ENCODE measurements around the gene MAP3K4.

MAP3K4 gene

DNA sequence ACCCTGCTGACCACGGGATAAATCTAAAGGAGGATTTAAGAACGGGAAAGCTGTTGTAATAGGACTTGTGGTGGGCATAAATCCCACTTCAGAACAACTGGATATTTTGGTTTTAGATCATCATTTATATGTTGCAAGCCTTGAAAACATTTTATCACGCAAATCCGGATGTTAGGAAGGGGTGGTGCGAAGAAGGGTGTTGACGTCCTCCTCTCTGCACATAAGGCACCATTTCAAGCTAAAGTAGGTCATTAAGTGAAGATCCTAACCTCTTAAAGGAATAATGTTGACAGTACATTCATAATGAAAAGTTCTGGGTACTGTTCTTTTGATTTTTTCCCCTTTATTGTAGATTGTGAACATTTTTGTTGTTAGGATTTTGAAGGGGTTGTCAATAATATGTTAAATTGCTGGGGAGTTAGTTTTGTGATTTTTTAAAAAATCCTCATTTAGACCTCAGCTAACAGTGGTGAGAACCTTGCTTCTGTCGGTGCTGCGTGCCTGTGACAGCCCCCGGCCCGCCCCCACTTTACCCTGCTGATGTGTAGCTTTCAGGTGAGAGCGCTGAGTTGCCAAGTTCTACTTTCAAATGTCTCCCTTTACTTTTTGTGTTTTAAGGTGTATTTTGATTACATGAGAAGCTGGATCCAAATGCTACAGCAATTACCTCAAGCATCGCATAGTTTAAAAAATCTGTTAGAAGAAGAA lies 88.8 kb downstream of the MAP3K4 start:
- DNase-seq (ENCODE audit: low read depth in 2 of 2, low spot score in 1 of 2) = no peak

DNA sequence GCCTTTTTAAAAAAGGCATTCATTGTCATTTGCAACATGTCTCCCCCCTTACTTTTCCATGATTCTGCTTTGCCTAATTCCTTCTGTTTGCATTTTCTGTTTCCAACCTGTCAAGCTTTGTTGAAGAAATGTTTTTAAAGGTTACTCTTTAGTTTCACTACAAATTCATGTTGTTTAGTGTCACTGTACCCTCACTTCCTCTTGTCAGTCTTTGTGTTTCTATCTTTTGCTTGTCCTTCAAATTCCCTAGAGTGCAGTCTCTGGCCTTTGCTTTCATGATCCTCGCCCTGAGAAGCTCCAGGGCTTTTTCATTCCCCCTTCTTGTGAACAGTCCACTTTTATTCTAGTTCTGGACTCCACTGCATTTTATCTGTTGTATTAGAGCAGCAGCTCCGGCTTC lies 90.6 kb downstream of the MAP3K4 start:
- DNase-seq (ENCODE audit: low read depth in 2 of 2, low spot score in 1 of 2) = no peak

DNA sequence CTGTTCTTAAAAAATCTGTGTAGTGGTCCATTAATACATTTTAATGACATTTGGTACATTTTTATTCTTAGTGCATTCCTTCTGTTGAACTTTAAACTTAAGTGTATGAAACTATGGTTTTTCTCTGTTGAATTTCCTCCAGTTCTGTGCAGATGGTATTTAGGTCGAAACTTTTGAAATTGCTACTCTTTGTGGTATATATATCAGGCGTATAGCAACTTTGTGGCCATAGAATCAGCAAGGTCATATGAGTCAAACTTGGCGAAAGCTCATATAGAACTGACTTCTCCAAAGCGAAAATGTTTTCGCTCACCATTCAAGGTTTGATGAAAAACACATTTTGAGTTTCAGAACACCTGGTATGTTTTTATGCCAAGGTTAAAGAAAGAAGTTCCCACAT lies 93.7 kb downstream of the MAP3K4 start:
- no peak for DNase-seq (ENCODE audit: low read depth in 2 of 2, low spot score in 1 of 2)

DNA sequence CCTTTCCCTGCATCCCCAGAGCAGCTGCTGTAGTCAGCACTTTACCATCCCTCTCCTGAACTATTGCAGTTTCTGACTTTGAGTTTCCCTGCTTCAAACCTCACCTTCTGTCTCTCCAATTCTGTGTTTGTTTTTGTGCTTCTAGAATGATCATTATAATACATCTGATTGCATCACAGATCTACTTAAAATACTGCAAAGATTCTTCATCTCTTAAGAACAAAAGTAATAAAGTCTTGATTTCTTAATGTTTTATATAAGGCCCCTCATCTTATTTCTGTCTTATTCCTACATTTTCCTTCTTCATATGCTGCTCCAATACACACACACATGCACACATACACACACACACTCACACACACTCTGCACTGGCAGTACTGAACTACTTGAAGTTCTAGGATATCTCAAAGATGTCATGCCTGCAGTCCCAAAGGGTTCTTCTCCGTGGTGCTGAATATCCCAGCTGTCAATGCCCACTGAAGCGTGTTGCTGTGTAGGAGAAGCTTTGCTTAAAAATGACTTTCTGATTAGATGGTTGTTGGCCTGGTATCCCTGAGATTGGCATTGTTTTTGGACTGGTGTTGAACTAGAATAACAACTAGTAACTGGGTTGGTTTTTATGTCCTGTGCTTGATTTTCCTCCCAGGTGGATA lies 97.2 kb downstream of the MAP3K4 start:
- DNase-seq (ENCODE audit: low read depth in 2 of 2, low spot score in 1 of 2) = no peak

DNA sequence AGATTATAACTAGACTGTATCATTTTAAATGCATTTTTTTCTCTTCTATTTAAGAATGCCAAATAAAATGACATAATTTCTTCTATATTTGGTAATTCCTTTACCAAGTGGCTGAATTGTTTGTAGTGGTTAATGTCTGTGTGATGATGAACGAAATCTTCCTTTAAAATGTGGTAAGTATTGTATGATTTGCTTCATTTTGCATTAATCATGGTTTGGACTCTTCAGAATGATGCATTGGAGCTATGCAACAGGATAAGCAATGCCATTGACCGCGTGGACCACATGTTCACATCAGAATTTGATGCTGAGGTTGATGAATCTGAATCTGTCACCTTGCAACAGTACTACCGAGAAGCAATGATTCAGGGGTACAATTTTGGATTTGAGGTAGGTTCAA lies 99.6 kb downstream of the MAP3K4 start:
- DNase-seq (ENCODE audit: low read depth in 2 of 2, low spot score in 1 of 2) = no peak

DNA sequence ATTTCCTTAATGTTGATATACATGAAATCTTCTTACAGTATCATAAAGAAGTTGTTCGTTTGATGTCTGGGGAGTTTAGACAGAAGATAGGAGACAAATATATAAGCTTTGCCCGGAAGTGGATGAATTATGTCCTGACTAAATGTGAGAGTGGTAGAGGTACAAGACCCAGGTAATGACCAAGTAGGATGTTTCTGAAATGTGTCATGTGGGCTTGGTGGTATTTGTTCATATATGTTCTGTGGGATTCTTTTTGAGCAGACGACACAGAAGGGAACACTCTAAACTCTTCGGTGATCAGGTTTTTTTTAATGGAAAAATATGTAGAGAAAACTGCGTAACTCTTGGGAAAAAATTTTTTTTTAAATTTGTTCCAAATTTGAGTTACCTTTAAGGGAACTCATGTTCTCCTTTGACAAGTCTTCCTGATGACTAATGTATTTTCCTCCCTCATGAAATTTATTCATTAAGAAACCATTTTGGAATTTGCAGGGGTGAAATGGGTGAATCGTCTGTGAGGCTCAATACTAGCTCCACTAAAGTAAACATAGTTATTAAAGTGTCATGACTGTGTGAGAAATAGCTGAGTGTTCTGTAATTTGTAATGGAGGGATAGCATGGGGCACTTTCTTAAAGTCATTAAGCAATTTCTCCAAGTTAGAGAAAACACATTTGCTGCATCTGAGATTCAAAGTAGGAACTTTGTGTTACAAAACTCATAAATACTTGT lies 100.6 kb downstream of the MAP3K4 start:
- no peak for DNase-seq (ENCODE audit: low read depth in 2 of 2, low spot score in 1 of 2)

DNA sequence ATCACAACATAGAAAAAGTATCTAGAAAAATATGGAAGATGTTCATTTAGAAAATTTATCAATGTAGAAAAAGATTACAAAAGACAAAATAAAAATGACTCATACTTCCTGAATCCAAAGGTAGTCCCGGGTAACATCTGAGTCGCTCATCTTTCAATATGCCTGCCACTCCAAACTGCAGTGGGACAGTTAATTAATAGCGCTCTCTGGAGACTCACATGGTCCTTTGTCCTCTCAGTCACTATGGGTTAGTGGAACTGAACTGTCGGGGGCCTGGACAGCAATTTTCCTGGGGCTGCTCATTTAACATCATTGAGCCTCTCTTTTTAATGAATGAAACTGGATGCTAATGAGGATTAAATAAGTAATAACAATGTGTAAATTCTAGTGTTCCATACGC lies 103.4 kb downstream of the MAP3K4 start:
- no peak for DNase-seq (ENCODE audit: low read depth in 2 of 2, low spot score in 1 of 2)

DNA sequence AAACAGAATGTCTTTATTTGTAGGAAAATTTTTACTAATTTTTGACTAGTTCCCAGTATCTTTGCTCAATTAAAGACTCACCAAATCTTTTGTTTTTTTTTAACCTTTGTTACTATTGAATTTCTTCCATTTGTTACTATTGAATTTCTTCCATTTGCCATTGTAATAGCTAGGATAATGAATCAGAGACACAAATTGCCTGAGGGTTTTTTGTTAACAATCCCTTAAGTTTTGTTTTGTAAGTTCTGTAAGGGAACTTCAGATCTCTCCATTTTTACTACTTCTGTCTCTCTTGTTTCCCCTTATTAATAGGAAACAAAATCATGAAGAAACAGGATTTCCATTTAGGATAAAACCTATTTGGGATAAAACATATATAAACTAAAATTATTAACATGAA lies 104.3 kb downstream of the MAP3K4 start:
- DNase-seq (ENCODE audit: low read depth in 2 of 2, low spot score in 1 of 2) = no peak

DNA sequence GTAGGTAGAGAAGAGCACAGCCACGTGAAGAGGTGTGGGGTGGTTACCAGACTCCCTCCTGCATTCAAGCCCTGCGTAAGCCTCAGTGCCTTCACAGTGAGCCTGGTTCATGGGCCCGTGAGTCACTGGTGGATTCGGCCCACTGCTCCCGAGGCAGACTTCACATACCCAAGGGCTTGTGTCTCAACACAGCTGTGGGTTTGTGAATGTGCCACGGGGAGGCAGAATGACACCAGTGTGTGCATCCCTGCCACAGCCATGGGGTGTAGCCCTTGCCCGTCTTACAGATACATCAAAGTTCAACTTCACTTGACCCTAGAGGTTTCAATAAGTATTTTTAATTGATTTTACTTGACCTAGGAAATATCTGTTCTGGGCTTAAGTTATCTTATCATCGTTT lies 108.5 kb downstream of the MAP3K4 start:
- DNase-seq (ENCODE audit: low read depth in 2 of 2, low spot score in 1 of 2) = no peak

DNA sequence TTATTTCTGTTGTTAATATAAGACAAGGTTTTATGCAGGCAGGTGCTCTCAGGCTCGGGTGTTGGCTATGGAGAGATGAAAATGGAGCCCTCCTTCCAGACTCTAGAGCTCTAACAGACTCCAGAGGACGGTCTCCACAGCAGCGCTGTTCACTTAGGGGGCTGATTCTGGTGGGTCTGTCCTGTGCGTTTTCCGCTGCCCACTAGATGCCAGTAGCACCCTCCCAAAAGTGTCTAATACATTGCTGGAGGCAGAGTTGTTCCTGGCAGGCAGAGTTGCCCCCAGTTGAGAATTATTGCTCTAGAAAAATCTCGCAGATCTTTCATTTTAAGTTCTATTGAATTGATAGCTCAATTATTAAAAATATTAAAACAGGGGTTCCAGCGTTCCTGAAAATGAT lies 109.9 kb downstream of the MAP3K4 start:
- DNase-seq (ENCODE audit: low read depth in 2 of 2, low spot score in 1 of 2) = no peak

DNA sequence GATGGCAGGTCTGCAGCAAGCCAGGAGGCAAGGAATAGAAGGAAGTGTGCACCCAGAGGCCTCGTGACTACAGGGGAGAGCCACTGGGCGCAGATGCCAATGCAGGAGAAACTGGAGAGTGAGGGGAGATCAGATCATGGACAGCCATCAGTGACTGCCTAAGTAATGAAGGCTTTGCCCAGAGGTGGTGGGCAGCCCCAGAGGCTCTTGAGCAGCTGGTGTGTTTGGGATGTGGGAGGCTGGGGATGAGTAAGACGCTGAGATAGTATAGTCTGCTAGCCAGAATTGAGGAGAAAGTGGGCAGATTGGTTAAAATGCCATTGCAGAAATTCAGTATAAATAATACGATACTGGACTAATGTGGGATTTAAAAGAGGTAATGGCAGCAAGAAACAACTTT lies 111.9 kb downstream of the MAP3K4 start:
- no peak for DNase-seq (ENCODE audit: low read depth in 2 of 2, low spot score in 1 of 2)

DNA sequence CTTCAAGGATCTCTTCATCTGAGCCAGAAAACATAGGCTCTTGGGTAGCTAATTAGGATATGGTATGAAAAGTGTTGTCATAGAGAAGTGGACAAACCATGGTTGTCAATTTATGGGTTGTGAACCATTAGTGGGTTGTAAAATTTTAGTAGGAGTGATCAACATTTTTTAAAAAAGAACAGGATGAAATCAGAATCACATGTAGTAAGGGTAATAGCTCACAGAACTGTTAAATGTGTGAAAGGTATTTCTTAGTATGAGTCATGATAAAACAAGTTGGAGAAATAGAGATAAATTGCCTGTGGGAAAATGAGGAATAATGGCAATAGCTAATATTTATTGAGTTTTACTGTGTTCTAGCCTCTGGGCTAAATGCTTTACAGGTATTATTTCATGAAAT lies 113.4 kb downstream of the MAP3K4 start:
- DNase-seq (ENCODE audit: low read depth in 2 of 2, low spot score in 1 of 2) = no peak

DNA sequence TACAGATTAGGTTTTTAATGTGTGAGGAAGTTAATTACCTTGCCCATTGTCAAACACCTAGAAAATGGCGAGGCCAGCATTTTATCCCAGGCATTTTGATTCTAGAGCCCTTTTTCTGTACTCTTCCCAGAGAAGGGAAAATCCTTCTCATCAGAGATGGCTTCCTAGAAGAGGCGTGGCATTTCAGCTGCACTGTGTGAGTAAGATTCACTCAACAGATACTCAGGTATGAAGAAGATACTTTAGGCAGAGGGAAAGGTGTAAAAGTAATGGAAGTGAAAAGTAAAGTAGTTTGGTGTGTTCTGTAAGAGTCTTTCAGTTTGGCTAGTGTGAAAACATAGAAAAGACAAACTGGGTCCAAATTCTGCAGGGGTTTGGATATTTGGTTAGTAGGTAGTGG lies 113.8 kb downstream of the MAP3K4 start:
- no peak for DNase-seq (ENCODE audit: low read depth in 2 of 2, low spot score in 1 of 2)

DNA sequence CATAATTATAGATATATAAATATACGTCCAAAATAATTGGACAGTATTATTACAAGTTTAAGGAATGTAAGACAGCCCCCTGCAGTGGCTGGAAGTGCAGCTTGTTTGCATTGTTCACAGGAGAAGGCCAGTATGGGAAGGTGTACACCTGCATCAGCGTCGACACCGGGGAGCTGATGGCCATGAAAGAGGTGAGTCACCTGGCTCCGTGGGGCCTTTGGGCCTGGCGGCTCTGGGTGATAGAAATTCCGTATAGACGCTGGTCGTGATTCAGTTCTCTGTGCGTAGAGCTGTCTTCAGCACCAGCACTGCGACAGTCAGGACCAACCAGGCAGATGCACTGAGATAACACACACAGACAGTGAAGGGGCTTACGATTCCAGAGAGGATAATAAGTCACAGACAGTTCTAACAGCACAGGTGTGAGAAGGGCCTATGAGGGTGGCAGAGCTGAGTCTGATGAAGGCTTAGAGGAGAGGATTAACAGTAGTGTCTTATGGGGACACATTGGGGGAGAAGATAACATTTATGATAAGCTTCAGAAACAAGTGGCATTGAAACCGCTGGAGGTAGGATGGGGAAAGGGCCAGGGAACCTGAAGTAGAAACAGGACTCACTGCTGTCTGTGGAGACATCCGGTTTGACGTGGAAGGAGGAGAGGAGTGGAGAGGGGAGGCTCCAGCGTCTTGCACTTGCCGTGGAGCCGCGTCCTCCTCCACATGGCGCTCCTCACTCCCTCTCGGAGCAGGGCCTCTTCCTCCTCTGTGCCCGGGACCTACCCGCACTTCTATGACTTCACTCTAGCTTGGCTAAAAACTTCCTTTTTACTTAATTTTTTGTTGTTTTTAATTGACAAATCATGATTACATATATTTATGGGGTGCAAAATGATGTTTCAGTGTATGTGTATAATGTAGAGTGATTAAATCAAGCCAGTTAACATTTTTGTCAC lies 116.5 kb downstream of the MAP3K4 start:
- DNase-seq (ENCODE audit: low read depth in 2 of 2, low spot score in 1 of 2) = no peak

DNA sequence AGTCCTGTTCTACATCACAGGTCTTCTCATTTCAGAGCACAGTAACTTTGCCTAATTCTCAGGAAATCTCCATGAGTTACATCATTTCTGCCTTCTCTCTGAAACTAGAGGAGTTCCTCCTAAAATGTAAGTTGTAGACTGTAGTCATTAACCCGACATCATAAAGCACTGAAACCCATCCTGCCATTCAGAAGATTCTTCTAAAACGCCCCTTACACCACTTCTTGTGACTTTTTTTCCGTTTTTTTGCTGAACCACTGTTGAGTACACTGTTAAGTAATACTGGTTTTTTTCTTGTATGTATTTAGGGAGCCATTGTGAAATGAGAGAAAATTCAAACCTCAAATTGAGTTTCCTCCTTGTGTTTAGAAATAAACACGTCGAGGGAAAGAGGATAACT lies 117.3 kb downstream of the MAP3K4 start:
- DNase-seq (ENCODE audit: low read depth in 2 of 2, low spot score in 1 of 2) = no peak

DNA sequence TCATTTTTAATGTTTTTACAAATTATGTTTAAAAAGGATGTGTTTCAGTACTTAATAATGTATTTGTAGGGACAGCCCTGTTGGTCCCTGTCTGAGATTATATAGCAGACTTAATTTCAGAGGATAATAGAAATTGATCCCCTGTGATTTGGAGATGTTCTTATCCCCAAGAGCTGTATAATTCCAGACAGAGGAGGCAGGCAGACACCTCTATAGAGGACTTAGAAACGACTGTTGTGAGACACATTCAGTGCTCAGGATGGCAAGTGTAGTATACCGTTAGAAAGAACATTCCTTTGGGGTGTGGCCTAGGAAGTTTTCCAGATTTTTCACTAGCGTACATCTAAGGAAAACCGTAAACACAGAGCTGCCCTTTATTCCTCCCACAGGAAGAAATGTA lies 117.8 kb downstream of the MAP3K4 start:
- no peak for DNase-seq (ENCODE audit: low read depth in 2 of 2, low spot score in 1 of 2)

DNA sequence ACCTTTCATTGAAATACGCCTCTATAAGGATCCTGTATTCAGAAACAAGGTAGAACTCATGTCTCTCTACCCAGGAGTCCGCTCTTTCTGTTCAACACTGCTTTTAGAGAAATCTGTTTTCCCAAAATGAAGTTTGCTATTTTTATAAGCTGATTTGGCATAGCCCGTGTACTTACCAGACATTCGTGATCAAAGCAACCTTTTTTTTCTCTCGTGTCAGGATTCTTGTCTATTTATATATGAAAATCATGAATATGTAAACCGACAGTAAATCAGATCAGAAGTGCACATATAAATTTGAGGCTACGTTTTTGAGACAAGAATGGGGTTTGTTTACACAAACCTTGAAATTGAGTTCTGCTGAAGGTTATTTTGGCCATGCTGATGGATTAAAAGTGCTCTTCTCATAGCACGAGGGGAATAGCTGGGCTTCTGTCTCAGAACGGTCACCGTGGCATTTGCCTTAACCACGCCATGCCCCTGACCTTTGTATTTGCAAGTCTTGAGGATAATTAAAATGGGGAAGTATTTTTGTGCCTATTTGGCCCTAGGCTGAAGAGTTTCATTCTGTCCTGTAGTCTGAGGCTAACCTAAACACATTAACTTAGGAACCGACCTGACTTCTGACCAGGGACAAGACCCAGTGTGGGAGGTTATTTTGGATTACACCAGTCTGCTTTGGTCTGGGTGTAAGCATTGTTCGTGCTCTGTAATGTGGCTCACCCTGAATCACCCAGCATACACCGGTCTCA lies 118.6 kb downstream of the MAP3K4 start:
- DNase-seq (ENCODE audit: low read depth in 2 of 2, low spot score in 1 of 2) = no peak

DNA sequence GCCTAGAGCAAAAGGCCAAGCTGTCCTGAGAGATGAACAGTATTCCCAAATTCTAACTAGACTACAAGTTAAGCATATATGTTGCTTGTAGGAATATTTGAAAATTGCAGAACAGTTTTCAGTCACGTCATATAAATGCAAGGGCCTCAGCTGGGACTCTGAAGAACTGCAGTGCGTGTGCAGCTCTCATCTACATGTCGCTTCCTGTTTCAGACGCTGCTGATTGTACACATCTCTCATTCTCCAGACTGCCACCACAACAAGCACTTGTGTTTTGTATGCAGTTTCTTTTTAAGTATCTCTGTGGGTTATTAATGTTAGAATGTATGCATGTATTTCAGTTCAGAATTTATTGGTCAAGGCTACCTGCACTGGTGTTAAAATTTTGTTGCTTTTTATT lies 119.7 kb downstream of the MAP3K4 start:
- no peak for DNase-seq (ENCODE audit: low read depth in 2 of 2, low spot score in 1 of 2)

DNA sequence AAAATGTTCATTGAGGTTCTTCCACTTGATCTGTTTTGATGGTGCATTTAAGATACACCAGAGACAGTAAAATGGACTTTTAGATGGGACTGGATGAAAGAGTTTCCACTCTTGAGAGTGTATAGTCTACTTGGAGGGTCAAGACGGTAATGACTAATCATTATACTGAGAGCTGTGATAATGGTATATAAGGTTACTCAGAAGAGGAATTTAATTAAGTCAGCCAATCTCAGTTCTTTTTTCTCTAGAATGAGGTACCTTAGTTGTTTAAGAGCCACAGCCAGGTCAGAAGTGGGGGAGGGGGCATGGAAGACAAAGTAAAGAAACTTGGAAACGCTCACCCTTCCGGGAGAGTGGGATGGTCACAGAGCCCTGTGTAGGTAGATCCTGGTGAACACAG lies 123.9 kb downstream of the MAP3K4 start:
- DNase-seq (ENCODE audit: low read depth in 2 of 2, low spot score in 1 of 2) = no peak

DNA sequence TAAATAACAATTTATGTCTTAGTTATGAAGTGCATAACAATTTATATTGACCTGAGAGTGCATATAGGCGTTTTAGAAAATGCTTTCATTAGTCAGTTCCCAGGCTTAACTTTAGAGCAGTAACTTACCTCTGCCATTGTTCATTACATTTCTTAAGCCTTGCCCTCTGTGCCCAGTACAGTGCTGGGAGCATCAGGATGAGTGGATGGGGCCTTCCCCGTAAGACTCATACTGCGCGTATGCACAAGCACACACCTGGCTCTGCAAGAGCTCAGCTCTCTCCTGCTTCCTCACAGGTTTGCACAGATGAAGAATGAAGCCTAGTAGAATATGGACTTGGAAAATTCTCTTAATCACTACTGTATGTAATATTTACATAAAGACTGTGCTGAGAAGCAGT lies 125.0 kb downstream of the MAP3K4 start:
- DNase-seq (ENCODE audit: low read depth in 2 of 2, low spot score in 1 of 2) = no peak

DNA sequence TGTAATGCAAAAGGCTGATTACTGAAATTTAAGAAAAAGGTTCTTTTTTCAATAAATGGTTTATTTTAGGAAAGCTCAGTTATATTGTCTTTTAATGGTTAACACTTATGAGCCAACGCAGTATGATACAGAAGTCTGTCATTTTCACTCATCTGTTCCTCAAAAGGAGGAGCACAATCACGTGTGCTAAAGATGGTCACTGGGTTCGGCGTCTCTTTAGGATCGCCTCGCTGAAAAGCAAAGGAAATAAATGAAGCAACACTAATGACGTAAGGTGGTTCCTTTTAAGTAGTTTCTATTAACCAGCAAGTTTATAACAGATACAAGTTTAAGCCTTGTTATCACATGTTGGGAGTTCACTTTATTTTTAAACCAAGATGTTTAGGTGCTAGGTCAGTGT lies 125.7 kb downstream of the MAP3K4 start:
- DNase-seq (ENCODE audit: low read depth in 2 of 2, low spot score in 1 of 2) = no peak

Measured in stimulated activated CD8-positive, alpha-beta memory T cell treated with anti-CD3 and anti-CD28 coated beads, Interleukin-4, amount 100 ng/mL, for 4 hours (primary cell).